ENCODE results near the gene KLHL17. TPM values are rescaled to one million over a fixed set of nuclear protein-coding genes. Genes with fewer than 3 reads are reported as not detected.

KLHL17 gene
- total and polyA plus RNA-seq, 9 of the 15 experiments (the other 6 are each of a cell fraction or from before 2014, with no cell fraction given), result 0.14 to 84.8 (median 13.0) TPM

- peak; percentile 61; the same call in 1 of the 2 replicates for TF ChIP-seq MECOM (CRISPR knock-in tag; IDR thresholded peaks at IDR 0.05)
- TF ChIP-seq JUND (IDR thresholded peaks at IDR 0.05; ENCODE audit: borderline replicate concordance, low read depth, low read length), result peak; percentile 100
- peak; percentile 100 for TF ChIP-seq JUND (tag; IDR thresholded peaks at IDR 0.05; ENCODE audit: borderline replicate concordance, low read depth, low read length)
- TF ChIP-seq TAF15 (IDR thresholded peaks at IDR 0.05; ENCODE audit: low read depth, low read length), result no peak
- TF ChIP-seq POLR2G (IDR thresholded peaks at IDR 0.05; ENCODE audit: low read depth, low read length), result peak; percentile 92
- peak; percentile 70 for TF ChIP-seq NCOR1 (IDR thresholded peaks at IDR 0.05)
- peak; percentile 64; the same call in 1 of the 2 replicates for TF ChIP-seq OTX1 (CRISPR knock-in tag; IDR thresholded peaks at IDR 0.05)
- no peak for TF ChIP-seq ZNF23 (CRISPR knock-in tag; IDR thresholded peaks at IDR 0.05)
- peak; percentile 40; the same call in 1 of the 2 replicates for TF ChIP-seq ZFPM2 (CRISPR knock-in tag; IDR thresholded peaks at IDR 0.05)
- TF ChIP-seq ZNF232 (CRISPR knock-in tag; IDR thresholded peaks at IDR 0.05), result peak; percentile 87; the same call in 1 of the 2 replicates
- peak; percentile 68 for TF ChIP-seq TBP (optimal IDR thresholded peaks at IDR 0.05; ENCODE audit: low read depth, low read length)
- TF ChIP-seq CHCHD3 (CRISPR knock-in tag; IDR thresholded peaks at IDR 0.05), result no peak
- peak; percentile 79 to 96 for TF ChIP-seq TEAD1 (CRISPR knock-in tag; IDR thresholded peaks at IDR 0.05)
- TF ChIP-seq RBM15 (IDR thresholded peaks at IDR 0.05; ENCODE audit: insufficient read depth, low read length), result no peak
- TF ChIP-seq ZNF395 (CRISPR knock-in tag; IDR thresholded peaks at IDR 0.05), result peak; percentile 87
- TF ChIP-seq SMAD2 (IDR thresholded peaks at IDR 0.05; ENCODE audit: low read depth, low read length), result no peak
- no peak for TF ChIP-seq HMBOX1 (IDR thresholded peaks at IDR 0.05)
- peak in 1 of 2 experiments; percentile 35; a peak in 1 of 4 replicates for TF ChIP-seq SIN3A (IDR thresholded peaks at IDR 0.05; ENCODE audit: borderline replicate concordance in 2 of 2, control insufficient read depth in 1 of 2, low read depth in 2 of 2, low read length in 2 of 2)
- no peak for TF ChIP-seq C11orf30 (IDR thresholded peaks at IDR 0.05; ENCODE audit: low read depth)
- TF ChIP-seq GABPB2 (CRISPR knock-in tag; conservative IDR thresholded peaks at IDR 0.05), result peak; percentile 94; the same call in 1 of the 2 replicates
- TF ChIP-seq ZNF436 (CRISPR knock-in tag; IDR thresholded peaks at IDR 0.05), result no peak
- no peak for TF ChIP-seq EZH2 (IDR thresholded peaks at IDR 0.05; ENCODE audit: borderline replicate concordance, low read depth, low read length)
- peak; percentile 87 for TF ChIP-seq PCBP1 (IDR thresholded peaks at IDR 0.05; ENCODE audit: low read depth, low read length, poor library complexity, severe bottlenecking)
- peak; percentile 95 for TF ChIP-seq CREB3 (tag; conservative IDR thresholded peaks at IDR 0.05; ENCODE audit: low read depth)
- no peak for TF ChIP-seq ZNF764 (CRISPR knock-in tag; IDR thresholded peaks at IDR 0.05; ENCODE audit: low read depth)
- TF ChIP-seq CBFB (CRISPR knock-in tag; IDR thresholded peaks at IDR 0.05), result no peak; the same call in 1 of the 2 replicates
Measured at GRCh38 chr1:1000357-1001056, 40.1 kb downstream of the KLHL17 start (continued).
